GM18868 (cell line): Measurements from ENCODE around the gene RABEPK.
"Not testable (repeated sequence)": the region's sequence is repeated elsewhere in the genome, so short reads cannot be mapped to it uniquely, and the experiment has no call there.

ENCODE experiments used
- ATAC-seq: cut with Tn5 transposase; IDR thresholded peaks from one replicate; pipeline ENCODE4 v1.9.1; 2021; ENCODE audit warnings: mild to moderate bottlenecking, moderate library complexity; ENCODE audit not compliant: unreplicated experiment

Gene RABEPK

GRCh38 chr9:125200216-125201047, at the start of gene RABEPK:
Gene RABEPK (plus strand): TSS chr9:125200542. CDS start chr9:125203014, 2,472 bp downstream.
- peak; percentile 98 for ATAC-seq

- no peak for ATAC-seq
Measured at GRCh38 chr9:125151730-125152129, 48.6 kb upstream of the RABEPK start.

- no peak for ATAC-seq
Measured at GRCh38 chr9:125153712-125154367, 46.5 kb upstream of the RABEPK start.

- no peak for ATAC-seq
Measured at GRCh38 chr9:125156551-125156950, 43.8 kb upstream of the RABEPK start.

GRCh38 chr9:125160750-125161149, 39.6 kb upstream of the RABEPK start:
- ATAC-seq, result no peak

- ATAC-seq, result no peak
Measured at GRCh38 chr9:125161284-125161918, 38.9 kb upstream of the RABEPK start.

GRCh38 chr9:125162891-125163290, 37.5 kb upstream of the RABEPK start:
- ATAC-seq, result not testable (repeated sequence)

GRCh38 chr9:125166762-125167161, 33.6 kb upstream of the RABEPK start:
- ATAC-seq, result no peak

GRCh38 chr9:125169895-125170294, 30.4 kb upstream of the RABEPK start:
- no peak for ATAC-seq

- no peak for ATAC-seq
Measured at GRCh38 chr9:125172031-125172755, 28.1 kb upstream of the RABEPK start.

- no peak for ATAC-seq
Measured at GRCh38 chr9:125176636-125177035, 23.7 kb upstream of the RABEPK start.

- ATAC-seq, result no peak
Measured at GRCh38 chr9:125177888-125178287, 22.5 kb upstream of the RABEPK start.

GRCh38 chr9:125179776-125180175, 20.6 kb upstream of the RABEPK start:
- not testable (repeated sequence) for ATAC-seq

- no peak for ATAC-seq
Measured at GRCh38 chr9:125180876-125181275, 19.5 kb upstream of the RABEPK start.

GRCh38 chr9:125181756-125182155, 18.6 kb upstream of the RABEPK start:
- not testable (repeated sequence) for ATAC-seq

GRCh38 chr9:125183054-125183453, 17.3 kb upstream of the RABEPK start:
- ATAC-seq, result no peak

GRCh38 chr9:125183561-125183960, 16.8 kb upstream of the RABEPK start:
- no peak for ATAC-seq

GRCh38 chr9:125189011-125189360, 11.4 kb upstream of the RABEPK start:
- ATAC-seq, result no peak

- peak; percentile 98 for ATAC-seq
Measured at GRCh38 chr9:125189361-125190289, 10.7 kb upstream of the RABEPK start, which contains the start of gene PPP6C. Gene PPP6C (minus strand): TSS chr9:125189803. CDS start chr9:125189718, 85 bp downstream.

GRCh38 chr9:125190361-125190801, 10.0 kb upstream of the RABEPK start:
- ATAC-seq, result no peak
